PC-9 (cell line): ENCODE results near the gene VEPH1. TPM values are rescaled to one million over a fixed set of nuclear protein-coding genes. Genes with fewer than 3 reads are reported as not detected.

Source experiments
- BruUV-seq: library from RNA; stranded (reverse); fragments of 400-500 nt; replicated peaks from 2 replicates; lab custom pipeline; 2021; lab: Mats Ljungman, UMichigan
- CTCF ChIA-PET: fragments of 300-600 bp; sonication (Branson Sonifier 250); formaldehyde crosslinking; loops from one replicate; lab custom pipeline; 2022; ENCODE audit warnings: antibody characterized with exemption; lab: Charles Lee
- POLR2A ChIA-PET: fragments of 300-600 bp; sonication (Branson Sonifier 250); formaldehyde crosslinking; loops from one replicate; lab custom pipeline; 2022; ENCODE audit warnings: antibody characterized with exemption; ENCODE audit not compliant: unreplicated experiment; lab: Charles Lee
- DNase-seq, 2 experiments: peaks; one replicate each; pipeline versions ENCODE4 v3.0.0 to v3.0.0-alpha.2; 2015 to 2022; ENCODE audit warnings: mixed read lengths in 1 of 2
- H2AFZ ChIP-seq: fragments of 200-600 bp; sonication (generic); 2 replicates; pipeline ENCODE4 v1.8.1; 2017; ENCODE audit warnings: antibody characterized with exemption
- H3F3A ChIP-seq: fragments of 200-600 bp; sonication (generic); 2 replicates; pipeline ENCODE4 v1.8.1; 2017; ENCODE audit warnings: antibody characterized with exemption, mild to moderate bottlenecking, low read depth; ENCODE audit not compliant: insufficient read depth
- H3K27ac ChIP-seq: fragments of 200-600 bp; sonication (generic); 2 replicates; pipeline ENCODE4 v1.6.1; 2016; ENCODE audit warnings: mixed run types
- H3K27me3 ChIP-seq: fragments of 200-600 bp; sonication (generic); 2 replicates; pipeline ENCODE4 v1.6.1; 2016; ENCODE audit warnings: low read depth, mixed run types; ENCODE audit not compliant: insufficient read depth
- H3K36me3 ChIP-seq: fragments of 200-600 bp; sonication (generic); 2 replicates; pipeline ENCODE4 v1.6.1; 2016; ENCODE audit warnings: low read depth, mixed run types
- H3K4me1 ChIP-seq: fragments of 200-600 bp; sonication (generic); replicated peaks from 2 replicates; pipeline ENCODE4 v1.6.1; 2016; ENCODE audit warnings: mixed run types; ENCODE audit not compliant: insufficient read depth
- H3K4me2 ChIP-seq: fragments of 200-600 bp; sonication (generic); 2 replicates; pipeline ENCODE4 v1.6.1; 2017; ENCODE audit warnings: mixed run types
- H3K4me3 ChIP-seq: fragments of 200-600 bp; sonication (generic); 2 replicates; pipeline ENCODE4 v1.6.1; 2016; ENCODE audit warnings: mixed run types
- H3K79me2 ChIP-seq: fragments of 200-600 bp; sonication (generic); 2 replicates; pipeline ENCODE4 v1.6.1; 2017; ENCODE audit warnings: low read depth, mixed run types
- H3K9me2 ChIP-seq: fragments of 200-600 bp; sonication (generic); 2 replicates; pipeline ENCODE4 v1.8.1; 2017; ENCODE audit warnings: mild to moderate bottlenecking; ENCODE audit not compliant: insufficient read depth
- H3K9me3 ChIP-seq: fragments of 200-600 bp; sonication (generic); 2 replicates; pipeline ENCODE4 v1.8.1; 2016; ENCODE audit warnings: low read depth; ENCODE audit not compliant: insufficient read depth
- H4K20me1 ChIP-seq: fragments of 200-600 bp; sonication (generic); 2 replicates; pipeline ENCODE4 v1.8.1; 2017; ENCODE audit not compliant: insufficient read depth
- CTCF ChIP-seq: fragments of 200-600 bp; sonication (generic); conservative IDR thresholded peaks from 2 replicates; pipeline ENCODE4 v1.6.1; 2017; ENCODE audit warnings: mixed run types, antibody characterized with exemption, mild to moderate bottlenecking, moderate library complexity
- EZH2 ChIP-seq: fragments of 200-600 bp; sonication (generic); IDR thresholded peaks from 2 replicates; pipeline ENCODE4 v1.8.0; 2017; ENCODE audit warnings: antibody characterized with exemption, low read depth
- intact Hi-C: fragments of 100-400 bp; cut with micrococcal nuclease; formaldehyde crosslinking; loops from one replicate; pipeline ENCODE4 v1.10.0; 2022; ENCODE audit not compliant: unreplicated experiment
- total RNA-seq: library from RNA; stranded (reverse); gene quantifications from 2 replicates; pipeline ENCODE4 v1.2.3, GENCODE V29; 2021

The VEPH1 gene
- total RNA-seq, 1 experiment from 2014 or later = 4.0 TPM

- TF ChIP-seq CTCF (no peak), EZH2 (no peak)
- no peaks in the 10 kb centered on the region; the same call in 1 of the 2 replicates for H3K9me3 ChIP-seq
- peaks cover 17% of the 10 kb centered on the region for H3F3A ChIP-seq
- no peaks in the 10 kb centered on the region for H3K36me3 ChIP-seq
- H3K27ac ChIP-seq = peak overlapping the region; percentile 84
- no peaks in the 10 kb centered on the region for H3K27me3 ChIP-seq
- peaks cover 30% of the 10 kb centered on the region for H3K4me1 ChIP-seq
- CTCF ChIA-PET = interaction anchor here (0.5 to 1.1 kb wide), 4 partner anchors 32 to 360 kb away, joined by 3 to 7 read pairs (median 4); no protein-coding TSS in a partner anchor
- intact Hi-C loops = no loop called here
- peak; percentile 9 to 67 for DNase-seq
- no peaks in the 10 kb centered on the region for H4K20me1 ChIP-seq
- BruUV-seq = no TSS peak
- peak overlapping the region; percentile 80 for H3K4me2 ChIP-seq
- H3K9me2 ChIP-seq = peaks cover 8% of the 10 kb centered on the region; the same call in 1 of the 2 replicates
- peak overlapping the region; percentile 50 for H3K4me3 ChIP-seq
- peak overlapping the region; percentile 72 for H2AFZ ChIP-seq
- POLR2A ChIA-PET = interaction anchor here (0.6 to 0.7 kb wide), 4 partner anchors 411 to 1019 kb away, joined by 3 to 4 read pairs (median 3); no protein-coding TSS in a partner anchor
- H3K79me2 ChIP-seq = no peaks in the 10 kb centered on the region
Measured at GRCh38 chr3:157500232-157500631, 3.0 kb downstream of the VEPH1 start.

GRCh38 chr3:157499342-157499963 lies 3.8 kb downstream of the VEPH1 start:
- no TSS peak for BruUV-seq
- Histone ChIP-seq H3K4me1 (peaks cover 30% of the 10 kb centered on the region), H3K4me3 (peak overlapping the region; percentile 50), H3K27me3 (no peaks in the 10 kb centered on the region), H3K36me3 (no peaks in the 10 kb centered on the region), H3K79me2 (no peaks in the 10 kb centered on the region), H3K27ac (peak overlapping the region; percentile 84), H3K4me2 (peak overlapping the region; percentile 80), H2AFZ (peak overlapping the region; percentile 72), H3K9me3 (no peaks in the 10 kb centered on the region; the same call in 1 of the 2 replicates), H4K20me1 (no peaks in the 10 kb centered on the region), H3F3A (peaks cover 17% of the 10 kb centered on the region), H3K9me2 (peaks cover 8% of the 10 kb centered on the region; the same call in 1 of the 2 replicates)
- TF ChIP-seq CTCF (peak; percentile 43), EZH2 (no peak)
- peak; percentile 93 to 96 for DNase-seq
- intact Hi-C loops = loop anchor here (1.0 to 5.0 kb wide), 5 partner anchors 33 to 1627 kb away; partner anchors contain the start of genes CCNL1 and GMPS
- ChIA-PET CTCF (interaction anchor here (0.5 to 1.1 kb wide), 7 partner anchors 33 to 1510 kb away, joined by 3 to 7 read pairs (median 3); no protein-coding TSS in a partner anchor), POLR2A (interaction anchor here (0.6 to 1.0 kb wide), 8 partner anchors 295 to 1629 kb away, joined by 3 to 8 read pairs (median 4); no protein-coding TSS in a partner anchor)

GRCh38 chr3:157498371-157498770 lies 4.8 kb downstream of the VEPH1 start:
- no peak overlapping the region for H3K4me3 ChIP-seq
- no TSS peak for BruUV-seq
- H3F3A ChIP-seq = peaks cover 17% of the 10 kb centered on the region
- no peak overlapping the region for H2AFZ ChIP-seq
- H3K27me3 ChIP-seq = no peaks in the 10 kb centered on the region
- H4K20me1 ChIP-seq = no peaks in the 10 kb centered on the region
- H3K9me3 ChIP-seq = no peaks in the 10 kb centered on the region; the same call in 1 of the 2 replicates
- TF ChIP-seq CTCF = no peak
- TF ChIP-seq EZH2 = no peak
- CTCF ChIA-PET = interaction anchor here (1.0 kb wide), 1 partner anchor 294 kb away, joined by 3 read pairs; no protein-coding TSS in a partner anchor
- H3K4me1 ChIP-seq = peaks cover 30% of the 10 kb centered on the region
- H3K4me2 ChIP-seq = peak overlapping the region; percentile 80
- peaks cover 8% of the 10 kb centered on the region; the same call in 1 of the 2 replicates for H3K9me2 ChIP-seq
- no peaks in the 10 kb centered on the region for H3K79me2 ChIP-seq
- POLR2A ChIA-PET = interaction anchor here (0.6 to 0.9 kb wide), 2 partner anchors 45 to 323 kb away, joined by 4 to 22 read pairs; no protein-coding TSS in a partner anchor
- H3K36me3 ChIP-seq = no peaks in the 10 kb centered on the region
- DNase-seq = no peak
- H3K27ac ChIP-seq = peak overlapping the region; percentile 84; the same call in 1 of the 2 replicates
- intact Hi-C loops = loop anchor here (2.0 to 5.0 kb wide), 3 partner anchors 34 to 1626 kb away; partner anchors contain the start of gene GMPS
